ENCODE results near the gene FAF1.

The FAF1 gene

GRCh38 chr1:50492142-50492541 is 467.9 kb downstream of the FAF1 start:
- no peak for DNase-seq (ENCODE audit: low read depth in 2 of 2)

GRCh38 chr1:50491142-50491541 is 468.9 kb downstream of the FAF1 start:
- no peak for DNase-seq (ENCODE audit: low read depth in 2 of 2)

DNA sequence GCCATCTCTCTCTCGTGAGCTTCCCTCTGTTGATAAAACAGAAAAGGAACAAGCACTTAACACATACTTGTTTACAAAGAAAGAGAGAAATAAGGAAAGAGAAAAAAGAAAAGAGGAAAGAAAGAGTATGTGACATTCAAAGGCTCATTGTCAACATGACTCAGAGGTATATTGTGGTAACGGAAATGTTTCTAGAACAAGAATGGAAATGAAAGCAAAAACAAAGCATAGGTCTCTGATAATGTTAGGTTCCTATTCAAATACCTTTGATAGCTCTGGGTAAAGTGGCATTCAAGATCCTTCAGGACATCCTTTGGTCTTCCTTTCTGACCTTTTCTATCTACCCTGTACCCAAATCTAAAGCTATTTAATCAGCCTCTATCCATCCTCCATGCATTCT is 469.4 kb downstream of the FAF1 start:
- DNase-seq (ENCODE audit: low read depth in 2 of 2) = no peak

DNA sequence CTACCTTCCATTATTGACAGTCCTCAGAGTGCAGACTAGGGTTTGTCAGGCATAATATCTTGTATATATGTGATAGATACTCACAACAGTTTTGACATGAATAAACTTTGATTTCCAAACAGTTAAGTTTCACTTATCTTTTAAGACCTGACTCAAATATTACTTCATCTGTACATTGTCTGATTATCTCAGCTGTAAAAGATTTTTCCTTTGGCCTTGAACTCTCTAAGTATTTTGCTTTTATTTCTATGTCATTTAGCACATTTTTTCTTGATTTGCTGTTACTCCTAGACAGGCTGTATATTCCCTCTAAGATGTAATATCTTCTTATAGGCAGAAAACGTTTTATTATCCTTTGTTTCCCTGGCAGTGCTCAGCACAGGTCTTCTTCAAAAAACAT is 471.2 kb downstream of the FAF1 start:
- DNase-seq (ENCODE audit: low read depth in 2 of 2) = no peak

GRCh38 chr1:50488356-50488755 is 471.7 kb downstream of the FAF1 start:
- no peak for DNase-seq (ENCODE audit: low read depth in 2 of 2)

GRCh38 chr1:50487725-50488124 is 472.3 kb downstream of the FAF1 start:
- DNase-seq (ENCODE audit: low read depth in 2 of 2) = no peak

GRCh38 chr1:50481142-50481736 is 478.8 kb downstream of the FAF1 start:
- DNase-seq (ENCODE audit: low read depth in 2 of 2) = no peak

DNA sequence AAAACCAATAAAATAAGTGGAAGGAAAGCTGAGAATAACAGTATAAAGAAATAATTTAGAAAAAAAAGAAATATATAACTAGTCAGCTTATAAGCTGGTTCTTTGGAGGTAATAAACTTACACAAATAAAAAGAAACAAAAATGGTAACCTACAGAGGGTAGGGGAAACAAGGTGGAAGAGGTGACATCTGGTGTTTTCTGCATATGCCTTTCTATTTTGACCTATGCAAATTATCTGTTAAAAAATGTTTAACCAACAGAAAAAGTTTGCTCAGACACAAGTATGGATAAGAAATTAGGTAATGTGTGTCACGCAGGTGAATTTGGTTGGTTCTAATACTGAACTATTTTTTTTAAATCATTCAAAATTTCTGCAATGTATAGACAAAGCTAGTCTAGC is 483.3 kb downstream of the FAF1 start:
- DNase-seq (ENCODE audit: low read depth in 2 of 2) = no peak

- no peak for DNase-seq (ENCODE audit: low read depth in 2 of 2)
Measured at GRCh38 chr1:50474859-50475809, 484.9 kb downstream of the FAF1 start.

GRCh38 chr1:50473513-50473912 is 486.6 kb downstream of the FAF1 start:
- no peak for DNase-seq (ENCODE audit: low read depth in 2 of 2)

- DNase-seq (ENCODE audit: low read depth in 2 of 2) = no peak
Measured at GRCh38 chr1:50471967-50472366, 488.1 kb downstream of the FAF1 start.

- no peak for DNase-seq (ENCODE audit: low read depth in 2 of 2)
Measured at GRCh38 chr1:50462964-50463363, 497.1 kb downstream of the FAF1 start.

- DNase-seq (ENCODE audit: low read depth in 2 of 2) = no peak
Measured at GRCh38 chr1:50458507-50458906, 501.6 kb downstream of the FAF1 start.

GRCh38 chr1:50454911-50455310 is 505.2 kb downstream of the FAF1 start:
- DNase-seq (ENCODE audit: low read depth in 2 of 2) = no peak

- no peak for DNase-seq (ENCODE audit: low read depth in 2 of 2)
Measured at GRCh38 chr1:50453266-50453665, 506.8 kb downstream of the FAF1 start.

DNA sequence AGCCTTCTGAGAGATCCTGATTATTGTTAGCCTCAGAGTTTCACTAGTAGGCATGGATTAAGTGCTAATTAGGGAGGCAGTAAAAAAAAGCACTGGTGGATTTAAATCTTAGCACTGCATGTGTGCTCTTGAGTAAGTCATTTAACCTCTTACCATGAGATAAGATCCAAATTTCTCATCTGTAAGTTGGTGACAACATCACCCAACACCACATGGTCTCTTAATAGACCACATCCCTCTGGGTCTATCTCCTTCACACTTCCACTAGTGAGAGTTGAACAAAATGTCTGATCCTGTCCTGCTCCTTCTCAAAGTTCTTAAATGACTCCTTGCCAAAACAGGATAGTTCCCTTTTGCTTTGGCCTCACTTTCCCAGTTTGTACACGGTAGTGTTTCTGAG is 507.4 kb downstream of the FAF1 start:
- no peak for DNase-seq (ENCODE audit: low read depth in 2 of 2)

DNA sequence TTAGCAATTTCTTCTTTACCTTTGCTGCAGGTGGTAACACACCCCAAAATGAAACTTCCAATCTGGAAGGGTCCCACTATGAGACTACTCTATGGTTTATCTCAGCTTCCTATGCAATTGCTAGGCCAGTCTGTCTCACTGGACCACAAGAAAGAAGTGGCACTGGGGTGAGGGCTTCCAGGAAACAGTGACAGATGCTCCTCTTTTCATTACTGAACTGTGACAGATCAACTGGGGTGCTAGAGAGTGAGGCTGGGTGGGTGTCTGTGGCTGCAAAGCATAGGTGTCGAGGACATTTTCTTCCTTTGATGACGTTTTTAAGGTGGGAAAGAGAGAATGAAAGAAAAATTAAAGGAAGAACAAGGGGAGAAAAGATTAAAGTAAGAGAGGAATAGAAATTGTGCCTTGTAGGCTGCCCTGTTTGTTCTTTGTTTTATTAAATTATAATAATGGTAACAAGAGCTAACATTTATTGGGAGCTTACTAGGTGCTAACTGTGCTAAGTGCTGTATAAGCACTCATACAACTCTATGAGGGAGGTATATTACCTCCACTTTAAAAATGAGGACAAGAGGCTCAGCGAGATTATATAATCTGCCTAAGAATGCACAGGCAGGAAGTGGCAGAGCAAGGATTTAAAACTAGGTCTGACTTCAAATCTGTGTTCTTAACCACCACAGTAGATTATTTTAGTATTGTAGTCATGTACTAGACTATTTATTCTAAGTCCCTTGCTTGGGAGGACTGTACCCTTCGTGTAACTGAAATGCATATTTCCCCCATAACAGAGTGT is 509.0 kb downstream of the FAF1 start:
- DNase-seq (ENCODE audit: low read depth in 2 of 2) = no peak

- DNase-seq (ENCODE audit: low read depth in 2 of 2) = no peak
Measured at GRCh38 chr1:50447961-50448360, 512.1 kb downstream of the FAF1 start.

DNA sequence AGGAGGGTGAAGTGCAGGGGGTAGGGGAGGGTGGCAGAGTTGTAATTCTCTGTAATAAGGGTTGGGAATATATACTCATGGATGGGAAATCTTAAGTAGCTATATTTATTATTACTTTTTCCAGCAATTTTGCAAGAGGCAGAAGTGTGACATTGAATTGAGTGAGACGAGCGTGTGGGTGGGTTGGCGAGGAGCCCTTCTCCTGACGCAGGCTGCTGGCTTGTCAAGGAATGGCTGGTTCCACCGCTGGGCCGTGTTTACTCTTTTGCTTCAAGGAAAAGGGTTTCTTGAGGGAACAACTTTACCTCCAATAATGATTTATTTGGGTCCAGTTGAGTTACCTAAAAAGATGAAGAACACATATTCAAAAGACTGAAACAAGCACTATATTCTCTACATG is 518.9 kb downstream of the FAF1 start:
- DNase-seq (ENCODE audit: low read depth in 2 of 2) = no peak

GRCh38 chr1:50438945-50439344 is 521.1 kb downstream of the FAF1 start:
- no peak for DNase-seq (ENCODE audit: low read depth in 2 of 2)

GRCh38 chr1:50436489-50436888 is 523.6 kb downstream of the FAF1 start:
- DNase-seq (ENCODE audit: low read depth in 2 of 2) = no peak

DNA sequence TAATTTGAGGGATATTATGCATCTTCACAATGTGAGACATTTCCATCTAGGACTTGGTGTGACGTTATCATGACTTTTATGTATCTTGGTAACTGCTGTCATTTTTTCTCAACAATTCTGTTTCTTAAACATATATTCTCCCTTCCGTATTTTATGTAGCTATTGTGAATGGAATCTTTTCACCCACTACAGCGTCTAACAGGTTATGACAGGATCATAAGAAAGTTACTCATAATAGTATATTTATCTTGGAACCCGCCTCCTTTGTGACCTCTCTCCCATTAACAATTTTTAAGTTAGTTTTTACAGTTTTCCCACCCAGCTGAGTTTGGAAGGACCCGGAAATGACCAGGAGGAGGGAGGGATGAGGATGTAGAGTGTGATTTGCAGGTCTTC is 530.1 kb downstream of the FAF1 start:
- DNase-seq (ENCODE audit: low read depth in 2 of 2) = no peak
